Measurements from ENCODE around the gene BSN.

The BSN gene, protein sequence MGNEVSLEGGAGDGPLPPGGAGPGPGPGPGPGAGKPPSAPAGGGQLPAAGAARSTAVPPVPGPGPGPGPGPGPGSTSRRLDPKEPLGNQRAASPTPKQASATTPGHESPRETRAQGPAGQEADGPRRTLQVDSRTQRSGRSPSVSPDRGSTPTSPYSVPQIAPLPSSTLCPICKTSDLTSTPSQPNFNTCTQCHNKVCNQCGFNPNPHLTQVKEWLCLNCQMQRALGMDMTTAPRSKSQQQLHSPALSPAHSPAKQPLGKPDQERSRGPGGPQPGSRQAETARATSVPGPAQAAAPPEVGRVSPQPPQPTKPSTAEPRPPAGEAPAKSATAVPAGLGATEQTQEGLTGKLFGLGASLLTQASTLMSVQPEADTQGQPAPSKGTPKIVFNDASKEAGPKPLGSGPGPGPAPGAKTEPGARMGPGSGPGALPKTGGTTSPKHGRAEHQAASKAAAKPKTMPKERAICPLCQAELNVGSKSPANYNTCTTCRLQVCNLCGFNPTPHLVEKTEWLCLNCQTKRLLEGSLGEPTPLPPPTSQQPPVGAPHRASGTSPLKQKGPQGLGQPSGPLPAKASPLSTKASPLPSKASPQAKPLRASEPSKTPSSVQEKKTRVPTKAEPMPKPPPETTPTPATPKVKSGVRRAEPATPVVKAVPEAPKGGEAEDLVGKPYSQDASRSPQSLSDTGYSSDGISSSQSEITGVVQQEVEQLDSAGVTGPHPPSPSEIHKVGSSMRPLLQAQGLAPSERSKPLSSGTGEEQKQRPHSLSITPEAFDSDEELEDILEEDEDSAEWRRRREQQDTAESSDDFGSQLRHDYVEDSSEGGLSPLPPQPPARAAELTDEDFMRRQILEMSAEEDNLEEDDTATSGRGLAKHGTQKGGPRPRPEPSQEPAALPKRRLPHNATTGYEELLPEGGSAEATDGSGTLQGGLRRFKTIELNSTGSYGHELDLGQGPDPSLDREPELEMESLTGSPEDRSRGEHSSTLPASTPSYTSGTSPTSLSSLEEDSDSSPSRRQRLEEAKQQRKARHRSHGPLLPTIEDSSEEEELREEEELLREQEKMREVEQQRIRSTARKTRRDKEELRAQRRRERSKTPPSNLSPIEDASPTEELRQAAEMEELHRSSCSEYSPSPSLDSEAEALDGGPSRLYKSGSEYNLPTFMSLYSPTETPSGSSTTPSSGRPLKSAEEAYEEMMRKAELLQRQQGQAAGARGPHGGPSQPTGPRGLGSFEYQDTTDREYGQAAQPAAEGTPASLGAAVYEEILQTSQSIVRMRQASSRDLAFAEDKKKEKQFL (N-terminal part only)

DNA sequence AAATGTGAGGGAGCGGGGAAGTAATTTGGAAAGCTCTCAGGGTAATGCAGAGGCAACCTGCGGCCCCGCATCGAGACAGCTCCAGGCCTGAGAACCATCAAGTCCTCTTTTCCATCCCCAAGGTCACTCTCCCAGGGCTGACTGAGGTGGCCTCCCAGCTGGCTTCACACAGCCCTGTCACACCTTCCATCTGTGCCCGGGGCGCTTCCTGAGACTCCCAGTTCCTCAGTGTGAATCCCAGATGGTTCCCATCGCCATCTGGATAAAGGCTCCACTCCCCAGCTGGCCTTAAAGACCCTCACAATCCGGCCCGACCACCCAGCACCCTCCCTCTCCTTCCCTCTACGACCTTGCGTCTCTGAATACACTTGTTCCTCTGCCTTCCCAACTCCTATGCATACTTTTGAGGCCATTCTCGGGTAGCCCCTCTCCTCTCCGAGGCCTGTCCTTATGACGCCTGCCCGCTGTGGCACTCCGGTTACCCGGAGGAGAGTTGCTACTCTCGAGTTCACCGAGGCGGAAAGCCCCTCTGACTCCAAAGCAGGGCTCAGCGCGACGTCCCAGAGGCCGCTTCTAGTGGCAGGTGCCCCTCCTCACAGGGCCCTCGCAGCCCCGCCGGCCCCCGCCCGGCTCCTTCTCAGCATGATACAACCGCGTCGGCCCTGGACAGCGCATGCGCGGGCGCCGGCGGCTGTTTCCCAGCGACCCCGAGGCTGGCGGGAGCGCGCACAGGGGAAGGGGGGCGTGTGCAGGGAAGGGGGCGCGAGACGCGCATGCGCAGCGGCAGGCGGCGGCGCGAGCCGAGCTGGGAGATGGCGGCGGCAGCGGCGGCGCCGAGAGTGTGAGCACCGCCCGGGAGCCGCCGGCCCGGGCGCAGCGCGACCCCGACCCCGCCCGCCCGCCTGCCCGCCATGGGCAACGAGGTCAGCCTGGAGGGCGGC lies at the start of gene BSN:
TSS of gene BSN (plus strand) at position 786 of the 941 bp plus-strand sequence. CDS start at position 912, 126 bp downstream.
- H3K9me3 ChIP-seq (ENCODE audit: severe bottlenecking), result no peaks in the 10 kb centered on the region
- TF ChIP-seq, protein P1, sequence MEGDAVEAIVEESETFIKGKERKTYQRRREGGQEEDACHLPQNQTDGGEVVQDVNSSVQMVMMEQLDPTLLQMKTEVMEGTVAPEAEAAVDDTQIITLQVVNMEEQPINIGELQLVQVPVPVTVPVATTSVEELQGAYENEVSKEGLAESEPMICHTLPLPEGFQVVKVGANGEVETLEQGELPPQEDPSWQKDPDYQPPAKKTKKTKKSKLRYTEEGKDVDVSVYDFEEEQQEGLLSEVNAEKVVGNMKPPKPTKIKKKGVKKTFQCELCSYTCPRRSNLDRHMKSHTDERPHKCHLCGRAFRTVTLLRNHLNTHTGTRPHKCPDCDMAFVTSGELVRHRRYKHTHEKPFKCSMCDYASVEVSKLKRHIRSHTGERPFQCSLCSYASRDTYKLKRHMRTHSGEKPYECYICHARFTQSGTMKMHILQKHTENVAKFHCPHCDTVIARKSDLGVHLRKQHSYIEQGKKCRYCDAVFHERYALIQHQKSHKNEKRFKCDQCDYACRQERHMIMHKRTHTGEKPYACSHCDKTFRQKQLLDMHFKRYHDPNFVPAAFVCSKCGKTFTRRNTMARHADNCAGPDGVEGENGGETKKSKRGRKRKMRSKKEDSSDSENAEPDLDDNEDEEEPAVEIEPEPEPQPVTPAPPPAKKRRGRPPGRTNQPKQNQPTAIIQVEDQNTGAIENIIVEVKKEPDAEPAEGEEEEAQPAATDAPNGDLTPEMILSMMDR (IDR thresholded peaks at IDR 0.05; ENCODE audit: low read depth, low read length), result no peak
- peak; percentile 95 for DNase-seq
- no peaks in the 10 kb centered on the region for H3K27me3 ChIP-seq (ENCODE audit: insufficient read depth, low read depth, severe bottlenecking)
- peak within 1 kb of the TSS; percentile 86 for H3K27ac ChIP-seq
- H3K36me3 ChIP-seq, result peaks cover 10% of the 10 kb centered on the region
- peak within 1 kb of the TSS; percentile 80 for H3K4me3 ChIP-seq (ENCODE audit: low read depth, low read length)

DNA sequence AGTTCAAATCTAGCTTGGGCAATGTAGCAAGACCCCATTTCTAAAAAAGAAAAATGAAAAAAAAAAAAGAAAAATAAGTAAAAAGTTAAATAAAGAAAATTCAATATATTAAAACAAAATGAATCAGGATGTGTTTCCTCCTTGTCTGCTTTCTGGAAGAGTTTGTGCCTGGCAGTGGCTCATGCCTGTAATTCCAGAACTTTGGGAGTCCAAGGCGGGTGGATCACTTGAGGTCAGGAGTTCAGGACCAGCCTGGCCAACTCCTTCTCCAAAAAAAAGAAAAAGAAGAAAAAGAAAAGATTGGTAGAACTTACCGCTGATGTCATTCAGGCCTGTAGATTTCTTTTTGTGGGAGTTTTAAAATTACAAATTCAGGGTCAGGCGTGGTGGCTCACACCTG lies 47.4 kb upstream of the BSN start:
- Histone ChIP-seq H3K9me3 (ENCODE audit: severe bottlenecking) (no peaks in the 10 kb centered on the region), H3K27me3 (ENCODE audit: insufficient read depth, low read depth, severe bottlenecking) (no peaks in the 10 kb centered on the region), H3K27ac (no peak overlapping the region), H3K4me3 (ENCODE audit: low read depth, low read length) (no peak overlapping the region), H3K36me3 (peaks cover 19% of the 10 kb centered on the region)
- no peak for DNase-seq
- TF ChIP-seq, protein P1 (IDR thresholded peaks at IDR 0.05; ENCODE audit: low read depth, low read length), result no peak

DNA sequence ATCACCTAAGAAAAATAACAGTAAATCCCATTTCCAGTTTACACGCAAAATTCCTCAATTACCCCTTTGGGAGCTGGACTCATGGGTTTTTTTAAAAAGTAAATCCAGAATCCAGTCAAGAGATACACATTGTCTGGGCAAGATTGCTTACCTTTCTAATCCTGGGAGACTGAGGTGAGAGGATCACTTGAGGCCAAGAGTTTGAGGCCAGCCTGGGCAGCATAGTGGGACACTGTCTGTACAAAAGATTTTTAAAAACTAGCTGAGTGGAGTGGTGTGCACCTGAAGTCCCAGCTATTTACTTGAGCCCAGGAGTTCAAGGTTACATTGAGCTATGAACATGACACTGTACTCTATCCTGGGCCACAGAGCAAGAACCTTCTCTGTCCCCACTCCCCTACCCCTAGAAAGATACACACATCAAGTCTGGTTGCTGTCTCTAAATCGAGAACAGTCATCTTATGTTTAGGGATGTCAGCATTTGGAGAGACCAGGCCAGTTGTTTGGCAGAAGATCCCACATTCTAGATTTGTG lies 45.2 kb upstream of the BSN start:
- Histone ChIP-seq H3K27ac (no peak overlapping the region), H3K4me3 (ENCODE audit: low read depth, low read length) (no peak overlapping the region), H3K36me3 (peaks cover 37% of the 10 kb centered on the region), H3K27me3 (ENCODE audit: insufficient read depth, low read depth, severe bottlenecking) (no peaks in the 10 kb centered on the region), H3K9me3 (ENCODE audit: severe bottlenecking) (no peaks in the 10 kb centered on the region)
- DNase-seq, result no peak
- TF ChIP-seq, protein P1 (IDR thresholded peaks at IDR 0.05; ENCODE audit: low read depth, low read length), result no peak

DNA sequence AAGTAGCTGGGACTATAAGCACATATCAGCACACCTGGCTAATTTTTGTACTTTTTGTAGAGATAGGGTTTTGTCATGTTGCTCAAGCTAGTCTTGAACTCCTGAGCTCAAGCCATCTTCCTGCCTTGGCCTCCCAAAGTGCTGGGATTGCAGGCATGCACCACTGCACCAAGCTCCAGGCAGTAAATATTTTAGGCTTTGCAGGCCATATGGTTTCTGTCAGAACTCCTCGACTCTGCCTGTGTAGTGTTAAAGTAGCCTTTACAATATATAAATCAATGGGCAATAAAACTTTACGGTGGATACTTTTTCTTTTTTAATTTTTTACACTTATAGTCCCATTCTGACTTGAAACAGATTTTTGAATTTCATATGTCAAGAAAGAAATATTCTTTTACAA lies 42.6 kb upstream of the BSN start:
- no peak for DNase-seq
- peaks cover 44% of the 10 kb centered on the region for H3K36me3 ChIP-seq

More for the DNA sequence above, 42.6 kb upstream of the BSN start:
- Histone ChIP-seq H3K4me3 (ENCODE audit: low read depth, low read length) (no peak overlapping the region), H3K27ac (no peak overlapping the region), H3K27me3 (ENCODE audit: insufficient read depth, low read depth, severe bottlenecking) (no peaks in the 10 kb centered on the region), H3K9me3 (ENCODE audit: severe bottlenecking) (no peaks in the 10 kb centered on the region)
- TF ChIP-seq, protein P1 (IDR thresholded peaks at IDR 0.05; ENCODE audit: low read depth, low read length), result no peak
